GM23338 (cell line): ENCODE data around the gene SBF2. TPM values are rescaled to one million over a fixed set of nuclear protein-coding genes. Genes with fewer than 3 reads are reported as not detected.

Experiments
- ATAC-seq: fragments of 200-7000 bp; cut with Tn5 transposase; 3 replicates; pipeline ENCODE4 v1.9.1; 2020
- DNase-seq: peaks from one replicate; pipeline ENCODE4 v3.0.0-alpha.2; 2015; ENCODE audit warnings: low spot score
- H2AFZ ChIP-seq: fragments of 200-600 bp; sonication (generic); 2 replicates; pipeline ENCODE4 v1.8.0; 2016; ENCODE audit warnings: antibody characterized with exemption, mild to moderate bottlenecking, moderate library complexity
- H3F3A ChIP-seq: fragments of 200-600 bp; sonication (generic); replicated peaks from 2 replicates; pipeline ENCODE4 v1.8.0; 2017; ENCODE audit warnings: antibody characterized with exemption, mixed run types, low read depth
- H3K27ac ChIP-seq: fragments of 200-600 bp; sonication (generic); 2 replicates; pipeline ENCODE4 v1.6.1; 2016; ENCODE audit warnings: low read depth
- H3K27me3 ChIP-seq: fragments of 200-600 bp; sonication (generic); 2 replicates; pipeline ENCODE4 v1.8.0; 2016; ENCODE audit warnings: mild to moderate bottlenecking, mixed run types, moderate library complexity; ENCODE audit not compliant: insufficient read depth
- H3K36me3 ChIP-seq: fragments of 200-600 bp; sonication (generic); 2 replicates; pipeline ENCODE4 v1.8.0; 2016; ENCODE audit warnings: mild to moderate bottlenecking; ENCODE audit not compliant: insufficient read depth
- H3K4me1 ChIP-seq: fragments of 200-600 bp; sonication (generic); 2 replicates; pipeline ENCODE4 v1.8.0; 2016; ENCODE audit warnings: mild to moderate bottlenecking, moderate library complexity; ENCODE audit not compliant: insufficient read depth
- H3K4me2 ChIP-seq: fragments of 200-600 bp; sonication (generic); 2 replicates; pipeline ENCODE4 v1.7.1; 2017; ENCODE audit warnings: mixed run types
- H3K4me3 ChIP-seq: fragments of 200-600 bp; sonication (generic); 2 replicates; pipeline ENCODE4 v1.6.1; 2016; ENCODE audit warnings: mixed run types
- H3K79me2 ChIP-seq: fragments of 200-600 bp; sonication (generic); replicated peaks from 2 replicates; pipeline ENCODE4 v1.8.0; 2017; ENCODE audit warnings: mild to moderate bottlenecking; ENCODE audit not compliant: insufficient read depth
- H3K9me2 ChIP-seq: fragments of 200-600 bp; sonication (generic); 2 replicates; pipeline ENCODE4 v1.8.0; 2017; ENCODE audit not compliant: insufficient read depth
- H4K20me1 ChIP-seq: fragments of 200-600 bp; sonication (generic); replicated peaks from 2 replicates; pipeline ENCODE4 v1.8.0; 2017; ENCODE audit warnings: mild to moderate bottlenecking; ENCODE audit not compliant: insufficient read depth
- H3K27ac Mint-ChIP-seq: 2 replicates; pipeline ENCODE4 v1.8.0; 2020; ENCODE audit warnings: inconsistent platforms, mild to moderate bottlenecking, moderate library complexity, mixed read lengths
- H3K27me3 Mint-ChIP-seq: 3 replicates; pipeline ENCODE4 v1.8.0; 2022; ENCODE audit warnings: low read depth, mild to moderate bottlenecking, moderate library complexity, mixed read lengths, inconsistent platforms; ENCODE audit not compliant: insufficient read depth, poor library complexity
- H3K36me3 Mint-ChIP-seq: 3 replicates; pipeline ENCODE4 v1.8.0; 2021; ENCODE audit warnings: low read depth, mild to moderate bottlenecking, inconsistent platforms, moderate library complexity, mixed read lengths
- H3K4me1 Mint-ChIP-seq: 3 replicates; pipeline ENCODE4 v1.8.0; 2020; ENCODE audit warnings: mild to moderate bottlenecking, inconsistent platforms, mixed read lengths
- H3K4me3 Mint-ChIP-seq: 3 replicates; pipeline ENCODE4 v1.8.0; 2021; ENCODE audit warnings: moderate library complexity, mild to moderate bottlenecking, inconsistent platforms, mixed read lengths
- H3K9me3 Mint-ChIP-seq: 3 replicates; pipeline ENCODE4 v1.8.0; 2020; ENCODE audit warnings: moderate library complexity, mild to moderate bottlenecking, inconsistent platforms, mixed read lengths
- CREB1 ChIP-seq: fragments of 250-450 bp; sonication (Bioruptor Pico); IDR thresholded peaks from 2 replicates; pipeline ENCODE4 v1.5.0; 2020; ENCODE audit warnings: low read depth, mild to moderate bottlenecking, moderate library complexity
- EZH2 ChIP-seq: fragments of 200-600 bp; sonication (generic); IDR thresholded peaks from one replicate; pipeline ENCODE4 v1.8.0; 2017; ENCODE audit warnings: antibody characterized with exemption, mild to moderate bottlenecking, low read depth; ENCODE audit not compliant: unreplicated experiment
- EZH2phosphoT487 ChIP-seq: fragments of 200-600 bp; sonication (generic); IDR thresholded peaks from one replicate; pipeline ENCODE4 v1.8.1; 2018; ENCODE audit warnings: antibody characterized with exemption; ENCODE audit not compliant: unreplicated experiment
- JUNB ChIP-seq: IDR thresholded peaks from one replicate; pipeline ENCODE4 v1.6.1; 2016; ENCODE audit warnings: antibody characterized with exemption; ENCODE audit not compliant: unreplicated experiment
- NANOG ChIP-seq: IDR thresholded peaks from 2 replicates; pipeline ENCODE4 v1.6.1; 2016; ENCODE audit warnings: antibody characterized with exemption, borderline replicate concordance
- POLR2AphosphoS5 ChIP-seq: IDR thresholded peaks from 2 replicates; pipeline ENCODE4 v1.6.1; 2016; ENCODE audit warnings: antibody characterized with exemption, low read depth
- REST ChIP-seq: IDR thresholded peaks from one replicate; pipeline ENCODE4 v1.6.1; 2018; ENCODE audit warnings: antibody characterized with exemption; ENCODE audit not compliant: unreplicated experiment
- STAT1 ChIP-seq: IDR thresholded peaks from one replicate; pipeline ENCODE4 v1.6.1; 2016; ENCODE audit warnings: antibody characterized with exemption; ENCODE audit not compliant: unreplicated experiment
- ZNF114 ChIP-seq: fragments of 250-450 bp; sonication (Bioruptor Pico); IDR thresholded peaks from 2 replicates; pipeline ENCODE4 v1.5.0; 2020; ENCODE audit warnings: mild to moderate bottlenecking, moderate library complexity
- ZNF331 ChIP-seq: fragments of 250-450 bp; sonication (Bioruptor Pico); IDR thresholded peaks from 2 replicates; pipeline ENCODE4 v1.5.0; 2020; ENCODE audit warnings: low read depth, mild to moderate bottlenecking, moderate library complexity
- ZNF462 ChIP-seq: fragments of 250-450 bp; sonication (Bioruptor Pico); IDR thresholded peaks from 2 replicates; pipeline ENCODE4 v1.5.0; 2020; ENCODE audit warnings: mild to moderate bottlenecking, moderate library complexity
- polyA plus RNA-seq: library from polyadenylated mRNA; unstranded; fragments of >200 nt; fragmentation: Nextera tagmentation; extraction: Ambion mirVana; gene quantifications from 2 replicates; pipeline ENCODE4 v1.2.1, GENCODE V29; 2016
- total RNA-seq: library from RNA; depleted of rRNA; stranded (reverse); fragments of >200 nt; shearing (Covaris generic); gene quantifications from 2 replicates; pipeline ENCODE4 v1.2.3, GENCODE V29; 2014
- TF ChIP-seq, protein P1 (sequence below): IDR thresholded peaks from 2 replicates; pipeline ENCODE4 v1.6.1; 2016; ENCODE audit warnings: antibody characterized with exemption
- TF ChIP-seq, protein P2 (sequence below), 2 experiments: fragments of 200-600 bp in 1 of 2; sonication (generic) in 1 of 2; conservative IDR thresholded peaks; 2 replicates each; pipeline versions ENCODE4 v1.5.1 to v1.6.1; 2016 to 2017; ENCODE audit warnings: antibody characterized with exemption in 2 of 2, low read depth in 2 of 2, mild to moderate bottlenecking in 2 of 2, moderate library complexity in 1 of 2

Gene SBF2
- total and polyA plus RNA-seq, 2 experiments from 2014 or later, result 25.6 to 53.5 TPM

- Mint-ChIP-seq H3K27me3 (no peaks in the 10 kb centered on the region), H3K4me1 (peaks cover 6% of the 10 kb centered on the region), H3K36me3 (peaks cover 6% of the 10 kb centered on the region; the same call in 1 of the 3 replicates), H3K27ac (no peak overlapping the region), H3K9me3 (no peaks in the 10 kb centered on the region), H3K4me3 (no peak overlapping the region)
- no peak overlapping the region for H2AFZ ChIP-seq
- no peaks in the 10 kb centered on the region; the same call in 1 of the 2 replicates for H3K4me1 ChIP-seq
- ATAC-seq, result no peak
- no peaks in the 10 kb centered on the region for H3K79me2 ChIP-seq
- H4K20me1 ChIP-seq, result no peaks in the 10 kb centered on the region
- H3K27ac ChIP-seq, result no peak overlapping the region
- no peak for DNase-seq
- H3K9me2 ChIP-seq, result no peaks in the 10 kb centered on the region
- no peaks in the 10 kb centered on the region for H3F3A ChIP-seq
- no peak overlapping the region for H3K4me3 ChIP-seq
- no peak overlapping the region for H3K4me2 ChIP-seq
- H3K36me3 ChIP-seq, result no peaks in the 10 kb centered on the region
- H3K27me3 ChIP-seq, result no peaks in the 10 kb centered on the region
- TF ChIP-seq, protein P1, sequence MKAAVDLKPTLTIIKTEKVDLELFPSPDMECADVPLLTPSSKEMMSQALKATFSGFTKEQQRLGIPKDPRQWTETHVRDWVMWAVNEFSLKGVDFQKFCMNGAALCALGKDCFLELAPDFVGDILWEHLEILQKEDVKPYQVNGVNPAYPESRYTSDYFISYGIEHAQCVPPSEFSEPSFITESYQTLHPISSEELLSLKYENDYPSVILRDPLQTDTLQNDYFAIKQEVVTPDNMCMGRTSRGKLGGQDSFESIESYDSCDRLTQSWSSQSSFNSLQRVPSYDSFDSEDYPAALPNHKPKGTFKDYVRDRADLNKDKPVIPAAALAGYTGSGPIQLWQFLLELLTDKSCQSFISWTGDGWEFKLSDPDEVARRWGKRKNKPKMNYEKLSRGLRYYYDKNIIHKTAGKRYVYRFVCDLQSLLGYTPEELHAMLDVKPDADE, result no peak
- TF ChIP-seq ZNF331 (no peak), REST (no peak), ZNF462 (CRISPR knock-in tag) (no peak), JUNB (no peak), EZH2 (no peak), STAT1 (no peak), EZH2phosphoT487 (no peak), CREB1 (CRISPR knock-in tag) (no peak), ZNF114 (CRISPR knock-in tag) (no peak), POLR2AphosphoS5 (no peak), NANOG (no peak)
- TF ChIP-seq, protein P2, sequence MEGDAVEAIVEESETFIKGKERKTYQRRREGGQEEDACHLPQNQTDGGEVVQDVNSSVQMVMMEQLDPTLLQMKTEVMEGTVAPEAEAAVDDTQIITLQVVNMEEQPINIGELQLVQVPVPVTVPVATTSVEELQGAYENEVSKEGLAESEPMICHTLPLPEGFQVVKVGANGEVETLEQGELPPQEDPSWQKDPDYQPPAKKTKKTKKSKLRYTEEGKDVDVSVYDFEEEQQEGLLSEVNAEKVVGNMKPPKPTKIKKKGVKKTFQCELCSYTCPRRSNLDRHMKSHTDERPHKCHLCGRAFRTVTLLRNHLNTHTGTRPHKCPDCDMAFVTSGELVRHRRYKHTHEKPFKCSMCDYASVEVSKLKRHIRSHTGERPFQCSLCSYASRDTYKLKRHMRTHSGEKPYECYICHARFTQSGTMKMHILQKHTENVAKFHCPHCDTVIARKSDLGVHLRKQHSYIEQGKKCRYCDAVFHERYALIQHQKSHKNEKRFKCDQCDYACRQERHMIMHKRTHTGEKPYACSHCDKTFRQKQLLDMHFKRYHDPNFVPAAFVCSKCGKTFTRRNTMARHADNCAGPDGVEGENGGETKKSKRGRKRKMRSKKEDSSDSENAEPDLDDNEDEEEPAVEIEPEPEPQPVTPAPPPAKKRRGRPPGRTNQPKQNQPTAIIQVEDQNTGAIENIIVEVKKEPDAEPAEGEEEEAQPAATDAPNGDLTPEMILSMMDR (conservative IDR thresholded peaks at IDR 0.05; ENCODE audit: low read depth in 2 of 2), result no peak
These were observed 341.4 kb downstream of the SBF2 start for GRCh38 chr11:9952511-9953196.
